ENCODE data around the gene KANSL1L.

KANSL1L gene

DNA sequence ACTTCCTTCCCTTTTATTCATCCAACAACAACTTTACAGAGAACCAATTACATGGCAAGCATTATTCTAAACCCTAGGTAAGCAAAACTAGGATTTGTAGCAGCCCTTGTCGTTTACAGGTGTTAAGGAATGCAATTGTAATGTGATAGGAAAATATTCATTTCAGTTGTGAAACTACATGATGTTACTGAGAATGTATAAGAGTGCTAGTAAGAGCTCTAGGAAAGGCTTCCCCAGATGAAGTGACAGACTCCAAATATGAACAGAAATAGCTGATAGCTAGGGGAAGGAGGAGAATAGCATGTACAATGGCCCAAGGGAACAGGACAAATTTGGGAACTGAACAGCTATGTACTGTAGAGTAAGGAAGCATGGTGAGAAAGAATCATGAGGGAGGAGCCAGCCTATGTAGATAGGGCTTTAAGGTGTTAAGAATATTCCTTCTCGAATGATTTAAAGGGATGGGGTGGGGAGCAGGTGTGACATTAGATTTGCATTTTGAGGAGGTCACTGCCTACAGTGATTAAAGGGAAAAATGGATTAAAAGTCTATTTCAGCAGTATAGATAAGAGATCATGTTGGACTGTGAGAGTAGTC lies 137.0 kb downstream of the KANSL1L start:
- H3K4me3 Mint-ChIP-seq, result no peak overlapping the region
- H3K4me1 Mint-ChIP-seq, result no peaks in the 10 kb centered on the region
- H3K27me3 Mint-ChIP-seq (ENCODE audit: low read depth), result no peaks in the 10 kb centered on the region
- TF ChIP-seq, protein P1, sequence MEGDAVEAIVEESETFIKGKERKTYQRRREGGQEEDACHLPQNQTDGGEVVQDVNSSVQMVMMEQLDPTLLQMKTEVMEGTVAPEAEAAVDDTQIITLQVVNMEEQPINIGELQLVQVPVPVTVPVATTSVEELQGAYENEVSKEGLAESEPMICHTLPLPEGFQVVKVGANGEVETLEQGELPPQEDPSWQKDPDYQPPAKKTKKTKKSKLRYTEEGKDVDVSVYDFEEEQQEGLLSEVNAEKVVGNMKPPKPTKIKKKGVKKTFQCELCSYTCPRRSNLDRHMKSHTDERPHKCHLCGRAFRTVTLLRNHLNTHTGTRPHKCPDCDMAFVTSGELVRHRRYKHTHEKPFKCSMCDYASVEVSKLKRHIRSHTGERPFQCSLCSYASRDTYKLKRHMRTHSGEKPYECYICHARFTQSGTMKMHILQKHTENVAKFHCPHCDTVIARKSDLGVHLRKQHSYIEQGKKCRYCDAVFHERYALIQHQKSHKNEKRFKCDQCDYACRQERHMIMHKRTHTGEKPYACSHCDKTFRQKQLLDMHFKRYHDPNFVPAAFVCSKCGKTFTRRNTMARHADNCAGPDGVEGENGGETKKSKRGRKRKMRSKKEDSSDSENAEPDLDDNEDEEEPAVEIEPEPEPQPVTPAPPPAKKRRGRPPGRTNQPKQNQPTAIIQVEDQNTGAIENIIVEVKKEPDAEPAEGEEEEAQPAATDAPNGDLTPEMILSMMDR (IDR thresholded peaks at IDR 0.05; ENCODE audit: unreplicated experiment in 3 of 3), result no peak
- H3K36me3 Mint-ChIP-seq (ENCODE audit: low read depth), result peaks cover 31% of the 10 kb centered on the region
- no peaks in the 10 kb centered on the region for H3K9me3 Mint-ChIP-seq
- H3K27ac Mint-ChIP-seq, result no peak overlapping the region

DNA sequence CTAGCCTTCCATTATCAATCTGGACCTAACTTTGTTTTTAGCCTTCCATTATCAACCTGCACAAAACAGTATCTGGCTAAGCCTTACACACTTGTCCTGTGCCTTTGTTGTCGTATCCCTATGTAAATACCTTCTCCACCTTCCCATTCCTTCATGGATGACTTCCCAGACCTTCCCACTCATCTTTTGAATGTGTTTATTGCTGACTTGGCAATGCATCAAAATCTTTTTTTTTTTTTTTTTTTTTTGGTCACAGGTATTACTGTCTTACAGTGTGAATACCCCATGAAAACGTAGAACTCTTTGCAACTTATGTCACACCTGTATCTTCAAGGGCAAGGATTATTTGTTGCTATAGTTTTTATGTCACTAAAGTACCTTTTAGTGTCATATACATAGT lies 143.0 kb downstream of the KANSL1L start:
- H3K4me3 Mint-ChIP-seq, result no peak overlapping the region
- peak overlapping the region in 2 of 3 experiments; percentile 2 to 22 for H3K27ac Mint-ChIP-seq
- no peaks in the 10 kb centered on the region for H3K27me3 Mint-ChIP-seq (ENCODE audit: low read depth)
- peaks cover 47% of the 10 kb centered on the region for H3K36me3 Mint-ChIP-seq (ENCODE audit: low read depth)
- no peaks in the 10 kb centered on the region for H3K4me1 Mint-ChIP-seq
- H3K9me3 Mint-ChIP-seq, result no peaks in the 10 kb centered on the region
- TF ChIP-seq, protein P1 (IDR thresholded peaks at IDR 0.05; ENCODE audit: unreplicated experiment in 3 of 3), result no peak

DNA sequence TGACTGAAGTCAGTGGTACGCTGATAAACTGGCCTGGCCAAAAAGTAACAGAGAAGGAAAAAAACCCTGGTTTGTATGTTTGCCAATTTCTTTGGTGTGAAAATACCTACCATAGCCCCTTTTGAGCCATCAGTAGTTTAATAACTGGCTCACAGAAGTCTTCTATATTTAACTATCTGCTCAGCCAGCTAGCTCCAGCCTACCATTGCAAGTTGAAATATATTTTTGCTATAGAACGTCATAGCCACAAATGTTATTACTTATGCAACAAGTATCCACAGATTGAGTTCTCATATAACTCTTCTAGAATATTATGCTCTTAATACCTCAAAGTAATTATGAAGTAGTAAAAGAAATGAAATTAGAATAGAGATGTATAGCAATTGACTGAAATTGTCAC lies 143.6 kb downstream of the KANSL1L start:
- Mint-ChIP-seq H3K36me3 (ENCODE audit: low read depth) (peaks cover 48% of the 10 kb centered on the region), H3K4me1 (no peaks in the 10 kb centered on the region), H3K9me3 (no peaks in the 10 kb centered on the region), H3K4me3 (no peak overlapping the region), H3K27ac (peak overlapping the region in 1 of 3 experiments; percentile 2), H3K27me3 (ENCODE audit: low read depth) (no peaks in the 10 kb centered on the region)
- TF ChIP-seq, protein P1 (IDR thresholded peaks at IDR 0.05; ENCODE audit: unreplicated experiment in 3 of 3), result no peak

DNA sequence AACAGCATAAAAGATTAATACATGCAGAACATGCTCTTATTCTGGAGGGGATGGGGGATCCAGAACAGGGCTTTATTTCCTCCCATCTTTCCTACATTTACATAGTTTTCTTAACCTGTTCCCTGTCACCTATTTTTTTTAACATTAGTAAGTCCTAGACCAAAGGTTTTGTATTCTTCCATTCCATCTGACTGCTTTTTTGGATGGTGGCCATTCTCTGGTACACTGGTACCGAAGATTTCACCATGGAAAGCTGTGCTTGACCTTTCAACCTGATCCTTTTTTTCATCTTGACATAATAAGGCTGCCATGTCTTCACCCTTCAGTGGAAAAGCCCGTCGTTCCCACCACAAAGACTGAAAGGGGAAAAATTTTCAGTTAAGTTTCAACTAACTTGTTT lies 148.4 kb downstream of the KANSL1L start:
- H3K4me3 Mint-ChIP-seq, result no peak overlapping the region
- TF ChIP-seq, protein P1 (IDR thresholded peaks at IDR 0.05; ENCODE audit: unreplicated experiment in 3 of 3), result no peak
- H3K36me3 Mint-ChIP-seq (ENCODE audit: low read depth), result peaks cover 66% of the 10 kb centered on the region
- H3K27ac Mint-ChIP-seq, result no peak overlapping the region
- H3K27me3 Mint-ChIP-seq (ENCODE audit: low read depth), result no peaks in the 10 kb centered on the region
- no peaks in the 10 kb centered on the region for H3K4me1 Mint-ChIP-seq
- H3K9me3 Mint-ChIP-seq, result no peaks in the 10 kb centered on the region

DNA sequence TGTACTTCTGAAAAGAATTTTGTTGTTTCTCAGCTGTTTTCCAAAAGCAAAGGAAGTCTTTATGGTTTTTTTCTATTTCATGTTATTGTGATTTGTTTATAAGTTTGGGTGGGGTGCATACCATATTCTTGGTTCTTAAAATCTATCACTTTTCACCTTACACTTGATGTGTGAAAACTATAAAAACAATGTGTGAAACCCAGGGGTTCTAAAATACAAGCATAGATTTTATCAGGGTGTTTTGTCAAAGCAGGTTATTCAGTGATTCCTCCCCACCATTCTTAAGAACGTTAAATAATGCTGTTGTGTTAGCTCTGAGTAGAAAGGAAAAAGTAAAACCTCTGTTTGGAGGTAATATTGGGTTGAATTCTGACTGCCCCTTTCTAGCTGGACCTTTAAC lies 151.1 kb downstream of the KANSL1L start:
- Mint-ChIP-seq H3K27me3 (ENCODE audit: low read depth) (no peaks in the 10 kb centered on the region), H3K27ac (no peak overlapping the region), H3K36me3 (ENCODE audit: low read depth) (peaks cover 70% of the 10 kb centered on the region), H3K4me3 (no peak overlapping the region), H3K9me3 (no peaks in the 10 kb centered on the region), H3K4me1 (no peaks in the 10 kb centered on the region)
- TF ChIP-seq, protein P1 (IDR thresholded peaks at IDR 0.05; ENCODE audit: unreplicated experiment in 3 of 3), result no peak

DNA sequence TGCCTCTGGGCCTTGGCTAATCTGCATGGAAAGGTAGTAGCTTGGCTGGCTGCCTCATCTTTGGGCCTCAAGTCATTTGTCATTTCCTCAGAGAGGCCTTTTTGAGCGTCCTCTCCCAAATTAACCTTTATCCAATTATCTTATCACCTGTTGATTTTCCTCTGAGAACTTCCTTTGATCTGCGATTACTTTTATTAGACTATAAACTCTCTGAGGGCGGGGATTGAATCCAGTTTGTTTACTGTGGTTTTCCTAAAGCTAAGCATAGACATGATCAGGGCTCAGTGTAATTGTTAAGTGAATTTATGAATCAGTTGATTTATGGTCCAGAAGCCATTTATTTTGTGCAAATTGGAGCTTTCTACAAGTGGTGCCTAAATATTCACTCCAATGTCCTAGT lies 161.3 kb downstream of the KANSL1L start:
- Mint-ChIP-seq H3K36me3 (ENCODE audit: low read depth) (peaks cover 46% of the 10 kb centered on the region), H3K27ac (no peak overlapping the region), H3K4me1 (peaks cover 24% of the 10 kb centered on the region), H3K4me3 (no peak overlapping the region), H3K27me3 (ENCODE audit: low read depth) (no peaks in the 10 kb centered on the region), H3K9me3 (no peaks in the 10 kb centered on the region)
- TF ChIP-seq, protein P1 (IDR thresholded peaks at IDR 0.05; ENCODE audit: unreplicated experiment in 3 of 3), result no peak

Measured in nephron (organoid).